GM10266 (cell line): ENCODE results near the gene YEATS2.

Source experiments
- DNase-seq: peaks from one replicate; pipeline ENCODE4 v3.0.0; 2012; ENCODE audit errors: extremely low spot score
- CTCF ChIP-seq: IDR thresholded peaks from 2 replicates; pipeline ENCODE4 v1.5.1; 2012; ENCODE audit warnings: mild to moderate bottlenecking, low read depth; ENCODE audit not compliant: control insufficient read depth, insufficient read depth; ENCODE audit errors: missing control alignments

The YEATS2 gene

DNA sequence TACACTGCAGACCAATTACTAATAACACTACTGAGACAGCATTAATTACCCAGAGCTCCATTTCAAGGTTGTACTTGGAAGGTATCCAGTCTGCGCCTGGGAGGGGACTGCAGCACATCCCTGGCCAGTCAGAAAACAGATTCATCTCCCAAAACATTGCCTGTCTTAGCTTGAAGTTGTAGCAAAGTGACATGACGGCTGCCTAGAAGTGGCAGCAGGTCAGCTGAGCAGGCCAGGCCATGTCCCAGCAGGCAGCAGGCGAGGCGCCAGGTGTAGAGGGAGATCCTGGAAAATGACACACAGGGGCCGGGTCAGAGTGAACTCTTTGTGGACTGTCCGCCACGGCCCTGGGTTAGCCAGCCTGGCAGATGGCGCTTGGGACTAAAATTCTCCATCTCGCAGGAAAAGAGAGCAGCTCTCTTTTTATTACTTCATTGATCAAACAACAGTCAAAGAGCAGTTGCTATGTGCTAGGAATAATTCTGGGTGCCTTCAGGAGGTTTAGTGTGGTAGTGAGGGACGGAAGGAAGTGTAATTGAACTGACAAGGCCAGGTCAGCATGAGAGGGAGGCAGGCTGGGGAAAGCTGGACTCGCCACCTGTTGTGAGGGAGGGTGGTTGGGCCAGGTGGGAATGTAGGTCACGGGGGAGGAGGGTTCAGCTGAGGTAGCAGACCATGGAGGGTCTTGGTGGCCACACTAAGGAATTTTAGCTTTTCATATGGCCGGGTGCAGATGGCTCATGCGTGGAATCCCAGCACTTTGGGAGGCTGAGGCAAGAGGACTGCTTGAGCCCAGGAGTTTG is 129.1 kb downstream of the YEATS2 start:
- TF ChIP-seq CTCF = no peak
- no peak for DNase-seq

DNA sequence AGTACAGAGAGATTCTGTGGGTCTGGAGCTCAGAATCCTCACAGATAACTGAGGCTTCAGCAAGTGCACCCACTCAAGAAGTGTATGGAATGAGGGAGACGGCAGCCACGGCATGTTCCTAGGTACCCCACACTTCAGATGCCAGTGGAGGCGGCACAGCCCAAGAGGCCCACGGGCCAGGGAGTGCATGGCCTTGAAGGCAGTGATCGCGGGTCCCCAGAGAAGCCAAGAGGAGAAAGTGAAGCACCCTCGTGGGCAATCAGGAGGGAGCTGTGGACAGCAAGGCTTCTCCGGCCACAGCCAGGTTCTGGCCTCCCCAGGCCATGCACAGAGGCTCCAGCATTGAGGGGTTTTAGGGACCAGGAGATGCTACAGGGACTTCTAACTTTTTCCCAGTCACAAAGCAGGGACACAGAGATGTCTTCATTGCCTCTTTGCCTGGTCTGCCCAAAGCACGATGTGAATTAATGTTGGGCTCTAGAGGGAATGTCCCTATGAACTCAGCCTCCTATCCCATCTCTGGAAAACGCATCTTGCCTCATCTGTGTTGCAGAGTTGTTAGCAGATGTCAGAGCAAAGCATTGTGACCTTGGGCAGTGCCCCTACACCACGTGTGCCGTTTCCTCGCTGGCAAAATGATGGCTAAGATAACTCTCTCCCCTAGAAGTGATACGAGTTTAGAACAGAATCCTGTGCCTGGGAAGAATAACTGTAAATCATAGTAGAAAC is 130.4 kb downstream of the YEATS2 start:
- no peak for DNase-seq
- TF ChIP-seq CTCF = no peak

DNA sequence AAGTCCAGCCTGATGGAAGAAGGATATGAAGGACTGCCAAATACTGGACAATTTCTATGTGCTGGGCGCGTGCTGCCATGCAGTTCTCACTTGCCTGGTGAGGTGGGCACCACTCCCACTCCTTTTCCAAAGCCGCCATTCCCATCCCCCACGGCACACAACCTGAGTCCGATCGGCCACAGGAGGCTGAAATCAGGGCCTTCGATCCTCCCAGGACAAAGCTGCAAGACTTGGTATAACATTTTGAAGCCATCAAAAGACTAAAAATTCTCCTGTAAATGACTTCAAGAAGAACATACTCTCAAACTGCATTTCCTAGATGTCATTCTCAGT is 130.9 kb downstream of the YEATS2 start:
- no peak for DNase-seq

DNA sequence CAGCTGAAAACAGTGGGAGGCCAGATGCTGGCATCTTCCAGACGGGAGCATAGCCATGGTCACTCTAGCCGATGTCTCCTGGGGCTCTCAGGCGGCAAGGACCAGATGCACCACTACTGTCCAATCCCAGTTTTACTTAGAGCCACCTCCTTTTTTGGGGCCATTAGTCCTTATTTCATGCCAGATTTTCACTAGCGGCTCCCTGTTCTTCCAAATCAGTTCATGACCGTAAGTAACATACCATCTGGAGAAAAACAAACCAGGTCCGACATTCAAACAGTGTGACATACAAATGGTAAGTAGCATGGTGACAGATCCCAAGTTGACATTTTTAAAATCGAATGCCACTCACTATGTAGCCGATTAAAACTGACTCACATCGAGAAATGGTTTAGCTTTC is 131.9 kb downstream of the YEATS2 start:
- no peak for DNase-seq
- TF ChIP-seq CTCF = no peak

More for the DNA sequence above, 130.9 kb downstream of the YEATS2 start:
- TF ChIP-seq CTCF = no peak

GRCh38 chr3:183830187-183830586 is 132.6 kb downstream of the YEATS2 start:
- no peak for TF ChIP-seq CTCF
- no peak for DNase-seq

DNA sequence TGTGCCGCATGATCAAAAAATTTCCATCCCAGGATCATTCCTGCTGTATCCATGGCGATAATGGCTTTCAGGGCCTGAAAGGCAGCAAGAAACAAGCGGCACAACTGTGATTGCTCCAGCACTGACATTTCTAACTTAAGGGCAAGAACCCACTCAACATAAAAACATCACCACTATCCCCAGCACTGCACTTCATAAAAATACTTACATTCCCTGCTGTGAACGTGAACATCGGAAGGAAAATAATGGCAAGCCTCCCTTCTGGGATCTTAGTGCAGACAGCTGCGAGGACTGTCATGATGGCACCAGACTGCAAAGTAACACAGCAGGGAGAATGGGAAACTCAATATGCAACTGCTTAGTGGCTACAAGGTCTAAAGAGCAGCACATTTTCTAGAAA is 135.9 kb downstream of the YEATS2 start:
- TF ChIP-seq CTCF = no peak
- no peak for DNase-seq

- DNase-seq = no peak
- TF ChIP-seq CTCF = no peak
These were observed 139.8 kb downstream of the YEATS2 start for GRCh38 chr3:183837390-183837789.
